ENCODE data around the gene KEAP1.

- TF ChIP-seq RAD21 (IDR thresholded peaks at IDR 0.05 in 1 of 2, conservative IDR thresholded peaks at IDR 0.05 in 1 of 2; ENCODE audit: low read depth in 2 of 2, low read length in 2 of 2) (no peak), CTCF (IDR thresholded peaks at IDR 0.05; ENCODE audit: control extremely low read depth in 1 of 3, insufficient read depth in 1 of 3, low read depth in 1 of 3, low read length in 3 of 3) (no peak), NRF1 (IDR thresholded peaks at IDR 0.05; ENCODE audit: low read depth, low read length) (no peak), RXRA (IDR thresholded peaks at IDR 0.05; ENCODE audit: insufficient read depth, low read depth, low read length) (no peak), BRCA1 (IDR thresholded peaks at IDR 0.05; ENCODE audit: low read depth, low read length) (no peak), POLR2AphosphoS5 (IDR thresholded peaks at IDR 0.05; ENCODE audit: low read depth, low read length) (peak; percentile 82)
Observed at GRCh38 chr19:10552510-10553053, 49.4 kb upstream of the KEAP1 start.

Measured in H1 (cell line).